H9 (cell line): Measurements from ENCODE around the gene CMTM7. TPM values are rescaled to one million over a fixed set of nuclear protein-coding genes. Genes with fewer than 3 reads are reported as not detected.

ENCODE experiments used
- DNase-seq: peaks from one replicate; pipeline ENCODE4 v3.0.0-alpha.2; 2017
- H2AFZ ChIP-seq: one replicate; pipeline ENCODE4 v1.6.1; 2013; ENCODE audit warnings: mild to moderate bottlenecking, low read length, control low read depth, moderate library complexity
- H2AK5ac ChIP-seq: 2 replicates; pipeline ENCODE4 v1.6.1; 2013; ENCODE audit warnings: low read length, control low read depth, mixed read lengths; ENCODE audit not compliant: insufficient read length
- H2BK120ac ChIP-seq: one replicate; pipeline ENCODE4 v1.6.1; 2013; ENCODE audit warnings: low read depth, mild to moderate bottlenecking, low read length, control low read depth, inconsistent platforms; ENCODE audit not compliant: poor library complexity, severe bottlenecking
- H2BK12ac ChIP-seq: 2 replicates; pipeline ENCODE4 v1.6.1; 2013; ENCODE audit warnings: low read length, control low read depth, mixed read lengths, low read depth; ENCODE audit not compliant: insufficient read length
- H2BK15ac ChIP-seq: 2 replicates; pipeline ENCODE4 v1.6.1; 2013; ENCODE audit warnings: low read depth, low read length, control low read depth
- H2BK20ac ChIP-seq: one replicate; pipeline ENCODE4 v1.6.1; 2013; ENCODE audit warnings: low read depth, mild to moderate bottlenecking, low read length, control low read depth, inconsistent platforms; ENCODE audit not compliant: poor library complexity, severe bottlenecking
- H2BK5ac ChIP-seq: 2 replicates; pipeline ENCODE4 v1.6.1; 2013; ENCODE audit warnings: low read length, control low read depth, mixed read lengths; ENCODE audit not compliant: insufficient read length
- H3K14ac ChIP-seq: 2 replicates; pipeline ENCODE4 v1.6.1; 2013; ENCODE audit warnings: low read length, control low read depth; ENCODE audit not compliant: insufficient read depth
- H3K18ac ChIP-seq: 2 replicates; pipeline ENCODE4 v1.6.1; 2013; ENCODE audit warnings: low read depth, mild to moderate bottlenecking, mixed read lengths, low read length, control low read depth; ENCODE audit not compliant: insufficient read length
- H3K23ac ChIP-seq: 2 replicates; pipeline ENCODE4 v1.6.1; 2013; ENCODE audit warnings: low read length, control low read depth, mixed read lengths, low read depth; ENCODE audit not compliant: insufficient read length
- H3K23me2 ChIP-seq: 2 replicates; pipeline ENCODE4 v1.6.1; 2013; ENCODE audit warnings: low read depth, mild to moderate bottlenecking, mixed read lengths, low read length, control low read depth; ENCODE audit not compliant: insufficient read length, poor library complexity, severe bottlenecking
- H3K27ac ChIP-seq: 2 replicates; pipeline ENCODE4 v1.5.1; 2013; ENCODE audit warnings: low read length, control low read depth, mixed read lengths, low read depth; ENCODE audit not compliant: insufficient read length
- H3K27me3 ChIP-seq: 2 replicates; pipeline ENCODE4 v1.6.1; 2013; ENCODE audit warnings: low read length, control low read depth, inconsistent platforms; ENCODE audit not compliant: insufficient read depth
- H3K4ac ChIP-seq: 2 replicates; pipeline ENCODE4 v1.6.1; 2013; ENCODE audit warnings: low read depth, mild to moderate bottlenecking, control low read depth, inconsistent platforms, low read length, moderate library complexity
- H3K4me1 ChIP-seq: 2 replicates; pipeline ENCODE4 v1.6.1; 2013; ENCODE audit warnings: low read length, control low read depth, inconsistent platforms; ENCODE audit not compliant: insufficient read depth
- H3K4me2 ChIP-seq: 2 replicates; pipeline ENCODE4 v1.6.1; 2013; ENCODE audit warnings: low read length, control low read depth, mixed read lengths; ENCODE audit not compliant: insufficient read length, insufficient read depth
- H3K56ac ChIP-seq: 2 replicates; pipeline ENCODE4 v1.6.1; 2013; ENCODE audit warnings: low read depth, mild to moderate bottlenecking, mixed read lengths, low read length, control low read depth; ENCODE audit not compliant: insufficient read length
- H3K79me1 ChIP-seq: 2 replicates; pipeline ENCODE4 v1.6.1; 2013; ENCODE audit warnings: low read depth, mild to moderate bottlenecking, moderate library complexity, low read length, control low read depth, inconsistent platforms; ENCODE audit not compliant: insufficient read depth, poor library complexity, severe bottlenecking
- H3K79me2 ChIP-seq: 2 replicates; pipeline ENCODE4 v1.6.1; 2013; ENCODE audit warnings: low read length, control low read depth, inconsistent platforms; ENCODE audit not compliant: insufficient read depth
- H3K9ac ChIP-seq: 2 replicates; pipeline ENCODE4 v1.6.1; 2013; ENCODE audit warnings: low read length, control low read depth, mixed read lengths; ENCODE audit not compliant: insufficient read length; ENCODE audit errors: extremely low read depth
- H3K9me3 ChIP-seq: one replicate; pipeline ENCODE4 v1.6.1; 2013; ENCODE audit warnings: low read depth, low read length, inconsistent platforms; ENCODE audit not compliant: control insufficient read depth
- H3T11ph ChIP-seq: one replicate; pipeline ENCODE4 v1.6.1; 2013; ENCODE audit warnings: mild to moderate bottlenecking, low read length, control low read depth, inconsistent platforms
- H4K20me1 ChIP-seq: one replicate; pipeline ENCODE4 v1.6.1; 2013; ENCODE audit not compliant: control insufficient read depth, insufficient read length, insufficient read depth
- H4K5ac ChIP-seq: 2 replicates; pipeline ENCODE4 v1.6.1; 2013; ENCODE audit warnings: low read depth, mild to moderate bottlenecking, mixed read lengths, low read length, control low read depth; ENCODE audit not compliant: insufficient read length
- H4K8ac ChIP-seq: replicated peaks from 2 replicates; pipeline ENCODE4 v1.6.1; 2013; ENCODE audit warnings: low read length, control low read depth, mixed read lengths, low read depth; ENCODE audit not compliant: insufficient read length
- H4K91ac ChIP-seq: 2 replicates; pipeline ENCODE4 v1.6.1; 2013; ENCODE audit warnings: low read depth, mild to moderate bottlenecking, moderate library complexity, mixed read lengths, low read length, control low read depth; ENCODE audit not compliant: insufficient read length
- H3K27ac Mint-ChIP-seq, 3 experiments: 2 replicates in 2 of 3; 3 replicates in 1 of 3; pipeline ENCODE4 v1.8.0; 2020 to 2021; ENCODE audit warnings: mixed read lengths in 3 of 3, mild to moderate bottlenecking in 1 of 3, moderate library complexity in 1 of 3
- H3K27me3 Mint-ChIP-seq: 2 replicates; pipeline ENCODE4 v1.8.0; 2021; ENCODE audit warnings: low read depth, mild to moderate bottlenecking, moderate library complexity, mixed read lengths
- H3K36me3 Mint-ChIP-seq, 3 experiments: 2 replicates in 2 of 3; 3 replicates in 1 of 3; pipeline ENCODE4 v1.8.0; 2020 to 2021; ENCODE audit warnings: low read depth in 3 of 3, mixed read lengths in 3 of 3; ENCODE audit not compliant: insufficient read depth in 1 of 3
- H3K4me1 Mint-ChIP-seq, 2 experiments: 2 replicates each; pipeline ENCODE4 v1.8.0; 2020; ENCODE audit warnings: mixed read lengths in 2 of 2
- H3K4me3 Mint-ChIP-seq, 2 experiments: 2 replicates in 1 of 2; 3 replicates in 1 of 2; pipeline ENCODE4 v1.8.0; 2020 to 2021; ENCODE audit warnings: mild to moderate bottlenecking in 2 of 2, mixed read lengths in 2 of 2, moderate library complexity in 1 of 2
- H3K9me3 Mint-ChIP-seq, 2 experiments: 2 replicates in 1 of 2; 3 replicates in 1 of 2; pipeline ENCODE4 v1.8.0; 2020; ENCODE audit warnings: mild to moderate bottlenecking in 2 of 2, mixed read lengths in 2 of 2, moderate library complexity in 1 of 2
- WGBS: extraction: QIAGEN DNeasy Blood & Tissue Kit; methylation state at CpG from one replicate; pipeline ENCODE4 v1.1.7; 2013; ENCODE audit warnings: missing lambda C conversion rate, low lambda C conversion rate, mixed read lengths; ENCODE audit not compliant: insufficient read length; ENCODE audit errors: extremely low coverage; 5-methylcytosine and 5-hydroxymethylcytosine counted together
- total RNA-seq: library from RNA; stranded (reverse); gene quantifications from 2 replicates; pipeline ENCODE4 v1.2.1, GENCODE V29; 2021
- TF ChIP-seq, protein P1 (sequence below): fragments of 200-600 bp; sonication (generic); conservative IDR thresholded peaks from 3 replicates; pipeline ENCODE4 v1.8.0; 2021; ENCODE audit warnings: antibody characterized with exemption, mild to moderate bottlenecking

The CMTM7 gene
- total RNA-seq, 1 experiment from 2014 or later: 23.9 TPM

DNA sequence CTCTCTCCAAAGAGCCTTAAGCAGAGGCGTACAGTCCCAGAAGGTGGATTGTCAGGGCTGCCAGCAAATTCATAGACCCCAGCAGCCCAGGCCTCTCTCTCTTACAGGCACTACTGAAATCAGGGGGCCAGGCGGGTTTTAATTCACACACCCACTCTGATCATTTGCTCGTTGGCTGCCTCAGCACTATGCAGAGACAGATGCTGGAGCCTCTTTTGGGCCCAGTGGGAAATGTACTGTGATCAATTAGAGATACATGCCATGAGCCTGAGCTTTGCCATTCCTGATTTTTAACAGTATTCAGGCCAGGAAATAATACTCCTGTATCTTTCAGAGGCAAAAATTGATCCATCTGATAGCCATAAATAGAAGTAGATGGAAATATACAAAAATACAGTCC lies 58.0 kb downstream of the CMTM7 start:
- Histone ChIP-seq H2BK15ac (no peak overlapping the region), H3T11ph (no peak overlapping the region), H3K14ac (no peak overlapping the region), H2BK20ac (no peak overlapping the region), H4K20me1 (no peaks in the 10 kb centered on the region), H4K5ac (no peak overlapping the region), H4K91ac (no peak overlapping the region), H3K9ac (no peak overlapping the region), H3K79me1 (no peaks in the 10 kb centered on the region), H4K8ac (no peak overlapping the region), H3K27me3 (no peaks in the 10 kb centered on the region), H2AFZ (no peak overlapping the region), H3K4me2 (no peak overlapping the region), H3K4ac (no peak overlapping the region), H2AK5ac (no peak overlapping the region), H3K18ac (no peak overlapping the region), H2BK12ac (no peak overlapping the region), H3K79me2 (no peaks in the 10 kb centered on the region), H2BK120ac (no peak overlapping the region), H2BK5ac (no peak overlapping the region), H3K56ac (no peak overlapping the region), H3K23ac (no peak overlapping the region), H3K27ac (no peak overlapping the region), H3K9me3 (no peaks in the 10 kb centered on the region), H3K23me2 (no peaks in the 10 kb centered on the region), H3K4me1 (no peaks in the 10 kb centered on the region)
- Mint-ChIP-seq H3K4me3 (no peak overlapping the region), H3K36me3 (peaks cover 5 to 30% (median 14%) of the 10 kb centered on the region in 3 experiments; a peak in 5 of 7 replicates), H3K27me3 (no peaks in the 10 kb centered on the region), H3K4me1 (peaks cover 26 to 28% of the 10 kb centered on the region in 2 experiments), H3K27ac (no peak overlapping the region), H3K9me3 (no peaks in the 10 kb centered on the region)
- no CpG with 5 or more reads among the region's 3 CpGs for WGBS
- DNase-seq: no peak
- TF ChIP-seq, protein P1, sequence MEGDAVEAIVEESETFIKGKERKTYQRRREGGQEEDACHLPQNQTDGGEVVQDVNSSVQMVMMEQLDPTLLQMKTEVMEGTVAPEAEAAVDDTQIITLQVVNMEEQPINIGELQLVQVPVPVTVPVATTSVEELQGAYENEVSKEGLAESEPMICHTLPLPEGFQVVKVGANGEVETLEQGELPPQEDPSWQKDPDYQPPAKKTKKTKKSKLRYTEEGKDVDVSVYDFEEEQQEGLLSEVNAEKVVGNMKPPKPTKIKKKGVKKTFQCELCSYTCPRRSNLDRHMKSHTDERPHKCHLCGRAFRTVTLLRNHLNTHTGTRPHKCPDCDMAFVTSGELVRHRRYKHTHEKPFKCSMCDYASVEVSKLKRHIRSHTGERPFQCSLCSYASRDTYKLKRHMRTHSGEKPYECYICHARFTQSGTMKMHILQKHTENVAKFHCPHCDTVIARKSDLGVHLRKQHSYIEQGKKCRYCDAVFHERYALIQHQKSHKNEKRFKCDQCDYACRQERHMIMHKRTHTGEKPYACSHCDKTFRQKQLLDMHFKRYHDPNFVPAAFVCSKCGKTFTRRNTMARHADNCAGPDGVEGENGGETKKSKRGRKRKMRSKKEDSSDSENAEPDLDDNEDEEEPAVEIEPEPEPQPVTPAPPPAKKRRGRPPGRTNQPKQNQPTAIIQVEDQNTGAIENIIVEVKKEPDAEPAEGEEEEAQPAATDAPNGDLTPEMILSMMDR: no peak
